ENCODE measurements around the gene FXR2. TPM values are rescaled to one million over a fixed set of nuclear protein-coding genes. Genes with fewer than 3 reads are reported as not detected.
"Not testable (repeated sequence)": the region's sequence is repeated elsewhere in the genome, so short reads cannot be mapped to it uniquely, and the experiment has no call there.

FXR2 gene
- total RNA-seq, 1 experiment from 2014 or later = 20.3 TPM

DNA sequence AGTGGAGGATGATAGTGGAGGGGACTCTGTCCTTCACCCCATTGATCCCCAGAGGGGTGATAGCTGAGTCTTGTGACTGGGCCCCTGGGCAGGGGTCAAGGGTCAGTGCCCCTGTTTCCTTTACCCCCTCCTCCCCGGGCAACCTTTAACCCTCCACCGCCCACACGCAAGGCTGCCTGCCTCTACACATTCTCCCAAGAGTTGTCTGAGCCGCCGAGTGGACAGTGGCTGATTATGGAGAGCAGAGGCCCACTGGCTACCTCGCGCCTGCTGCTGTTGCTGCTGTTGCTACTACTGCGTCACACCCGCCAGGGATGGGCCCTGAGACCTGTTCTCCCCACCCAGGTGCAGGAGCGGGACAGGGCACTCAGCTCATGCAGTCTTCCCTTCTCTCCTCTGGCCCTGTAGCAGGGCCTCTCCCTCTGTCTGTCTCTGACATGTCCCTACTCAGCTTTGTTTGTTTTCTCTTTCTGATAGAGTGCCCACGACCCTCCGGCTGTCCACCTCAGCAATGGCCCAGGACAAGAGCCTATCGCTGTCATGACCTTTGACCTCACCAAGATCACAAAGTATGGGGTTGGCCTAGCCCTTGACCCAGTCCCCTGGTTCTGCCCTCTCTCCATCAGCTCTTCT is 15.4 kb upstream of the FXR2 start, which contains the start of gene SHBG:
SHBG (plus strand) TSS at position 197 of the 633 bp plus-strand sequence; CDS start at position 235, 38 bp downstream.
- no peak for DNase-seq (ENCODE audit: low read depth)

DNA sequence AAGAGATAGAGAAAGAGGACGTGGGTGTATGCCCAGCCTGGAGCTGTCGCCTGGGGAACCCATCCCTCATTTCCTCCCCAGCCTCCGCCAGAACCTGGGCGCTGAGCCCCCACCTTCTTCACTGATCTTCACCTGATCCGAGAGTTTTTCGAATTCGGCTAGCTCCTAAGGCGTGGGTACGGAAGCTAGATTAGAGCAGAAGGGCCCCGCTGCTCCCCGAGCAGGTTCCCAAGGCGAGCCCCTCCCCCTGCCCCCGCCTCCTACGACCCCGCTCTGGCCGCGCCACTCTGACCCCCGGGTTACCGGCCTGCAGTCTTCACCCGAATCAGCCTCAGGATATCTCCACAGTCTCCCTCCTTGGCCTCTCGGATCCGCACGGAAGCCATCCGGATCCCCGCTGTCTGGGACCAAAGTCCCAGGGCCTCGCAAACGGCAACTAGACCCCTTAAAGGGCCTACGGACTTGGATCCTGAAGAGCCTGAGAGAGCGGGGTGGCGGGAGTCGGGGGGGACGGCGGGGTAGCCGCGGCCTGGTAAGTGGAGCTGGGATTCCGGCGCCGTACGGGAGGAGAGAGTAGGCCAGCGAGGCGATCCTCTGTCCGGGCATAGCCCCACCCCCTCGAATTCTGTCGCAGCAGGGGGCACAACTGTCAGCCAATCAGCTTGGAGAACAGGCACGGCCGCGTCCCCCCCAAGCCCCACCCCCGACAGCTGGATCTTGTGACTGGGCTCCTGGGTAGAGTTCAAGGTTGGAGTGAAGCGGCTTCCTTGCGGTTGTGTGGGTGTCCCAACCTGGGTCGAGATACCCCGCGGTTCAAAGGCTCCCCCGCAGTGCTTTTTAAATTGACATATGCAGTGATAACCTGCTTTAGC is 12.8 kb upstream of the FXR2 start, which contains the start of gene SAT2:
SAT2 (minus strand) TSS at position 572 of the 872 bp plus-strand sequence; CDS start at position 386, 186 bp downstream.
- peak; percentile 90 for DNase-seq (ENCODE audit: low read depth)

DNA sequence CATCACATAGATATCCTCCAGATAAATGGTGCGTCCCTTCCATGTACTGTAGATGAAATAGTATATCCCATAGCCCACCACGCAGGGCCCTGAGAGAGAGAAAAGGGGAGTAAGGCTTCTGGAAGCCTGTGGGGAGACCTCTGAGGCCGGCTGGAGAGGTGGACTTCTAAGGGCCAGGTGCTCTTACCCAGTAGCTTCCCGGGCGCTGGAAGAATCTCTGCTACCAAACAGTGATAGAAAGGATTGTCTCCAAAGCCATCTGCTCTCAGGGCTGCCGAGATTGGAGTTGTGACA is 12.2 kb upstream of the FXR2 start:
- no peak for DNase-seq (ENCODE audit: low read depth)

DNA sequence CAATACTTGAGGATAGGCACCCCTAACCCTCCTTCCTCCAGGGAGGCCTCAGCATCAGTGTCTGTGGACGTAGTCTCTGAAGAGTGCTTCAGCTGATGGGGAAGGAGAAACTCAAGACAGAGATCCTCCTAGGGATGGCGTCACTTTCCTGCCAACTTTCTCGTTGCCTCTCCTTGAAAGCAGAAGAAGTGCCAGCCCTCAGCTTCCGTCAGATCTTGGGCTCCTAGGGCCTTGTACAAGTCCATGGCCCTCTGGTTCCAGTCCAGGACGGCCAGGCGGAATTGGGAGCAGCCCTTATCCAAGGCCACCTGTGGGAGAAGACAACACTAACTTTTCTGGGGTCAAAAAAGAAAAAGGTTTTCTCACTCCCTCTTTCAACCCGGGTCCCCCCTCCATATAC is 11.6 kb upstream of the FXR2 start:
- DNase-seq (ENCODE audit: low read depth) = no peak

DNA sequence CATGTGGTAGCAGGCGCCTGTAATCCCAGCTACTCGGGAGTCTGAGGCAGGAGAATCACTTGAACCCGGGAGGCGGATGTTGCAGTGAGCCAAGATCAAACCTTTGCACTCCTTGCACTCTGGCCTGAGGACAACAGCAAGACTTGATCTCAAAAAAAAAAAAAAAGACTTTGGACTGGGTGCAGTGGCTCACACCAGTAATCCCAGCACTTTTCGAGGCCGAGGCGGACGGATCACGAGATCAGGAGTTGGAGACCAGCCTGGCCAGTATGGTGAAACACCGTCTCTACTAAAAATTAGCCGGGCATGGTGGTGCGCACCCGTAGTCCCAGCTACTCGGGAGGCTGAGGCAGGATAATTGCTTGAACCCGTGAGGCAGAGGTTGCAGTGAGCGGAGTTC is 11.1 kb upstream of the FXR2 start:
- not testable (repeated sequence) for DNase-seq (ENCODE audit: low read depth)

DNA sequence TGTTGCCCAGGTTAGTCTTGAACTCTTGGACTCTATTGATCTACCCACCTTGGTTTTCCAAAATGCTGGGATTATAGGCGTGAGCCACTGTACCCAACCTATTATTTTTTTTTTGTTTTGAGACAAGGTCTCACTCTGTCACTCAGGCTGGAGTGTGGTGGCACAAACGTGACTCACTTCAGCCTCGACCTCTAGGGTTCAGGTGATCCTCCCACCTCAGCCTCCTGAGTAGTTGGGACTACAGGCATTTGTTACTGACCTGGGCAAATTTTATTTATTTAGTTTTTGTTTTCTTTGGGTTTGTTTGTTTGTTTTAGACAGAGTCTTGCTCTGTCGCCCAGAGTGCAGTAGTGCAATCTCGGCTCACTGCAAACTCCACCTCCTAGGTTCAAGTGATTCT is 9.0 kb upstream of the FXR2 start:
- no peak for DNase-seq (ENCODE audit: low read depth)

DNA sequence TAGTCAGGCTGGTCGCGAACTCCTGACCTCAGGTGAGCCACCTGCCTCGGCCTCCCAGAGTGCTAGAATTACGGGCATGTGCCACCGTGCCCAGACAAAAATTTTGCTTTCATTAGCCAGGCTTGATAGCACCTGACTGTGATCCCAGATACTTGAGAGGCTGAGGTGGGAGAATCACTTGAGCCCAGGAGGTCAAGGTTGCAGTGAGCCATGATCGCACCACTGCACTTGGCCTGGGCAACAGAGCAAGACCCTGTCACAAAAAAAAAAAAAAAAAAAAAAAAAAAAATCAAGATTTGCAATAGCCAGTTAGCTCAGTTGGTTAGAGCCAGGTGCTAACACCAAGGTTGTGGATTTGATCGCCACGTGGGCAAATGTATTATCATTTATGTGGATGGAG is 6.1 kb upstream of the FXR2 start:
- DNase-seq (ENCODE audit: low read depth) = no peak

DNA sequence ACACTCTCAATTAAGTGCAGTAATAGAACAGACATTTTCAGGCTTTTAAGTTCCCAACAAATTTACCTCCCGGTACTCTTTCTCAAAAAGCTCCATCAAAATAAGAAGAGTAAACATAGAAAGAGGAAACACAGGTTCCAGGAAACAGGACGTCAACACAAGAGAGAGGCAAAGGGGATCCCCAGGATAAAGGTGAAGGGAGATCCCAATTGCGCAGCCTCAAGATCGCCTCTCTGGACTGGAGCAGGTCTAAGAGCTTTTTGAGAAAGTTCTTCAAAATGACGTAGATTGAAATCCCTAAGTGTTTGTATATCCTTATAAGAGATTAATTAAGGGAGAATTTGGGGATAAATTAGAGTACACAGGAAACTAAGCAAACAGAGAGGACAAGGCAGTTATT is 3.9 kb upstream of the FXR2 start:
- DNase-seq (ENCODE audit: low read depth) = no peak

DNA sequence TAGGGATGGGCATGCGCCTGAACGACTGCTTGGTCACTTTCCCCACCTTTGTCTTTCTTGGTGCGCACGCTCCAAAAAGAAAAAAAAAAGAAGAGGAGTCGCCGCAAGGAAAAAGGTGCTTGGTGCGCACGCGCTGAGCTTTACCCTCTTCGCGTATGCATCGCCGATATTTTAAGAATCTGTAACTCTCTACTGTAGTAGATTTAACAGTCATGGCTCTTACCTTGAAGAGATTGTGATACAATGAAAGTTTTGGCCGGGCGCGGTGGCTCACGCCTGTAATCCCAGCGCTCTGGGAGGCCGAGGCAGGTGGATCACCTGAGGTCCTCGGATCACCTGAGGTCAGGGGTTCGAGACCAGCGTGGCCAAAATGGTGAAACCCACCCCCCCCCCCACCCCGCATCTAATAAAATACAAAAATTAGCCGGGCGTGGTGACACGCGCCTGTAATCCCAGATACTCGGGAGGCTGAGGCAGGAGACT is 609 bp upstream of the FXR2 start:
- no peak for DNase-seq (ENCODE audit: low read depth)

DNA sequence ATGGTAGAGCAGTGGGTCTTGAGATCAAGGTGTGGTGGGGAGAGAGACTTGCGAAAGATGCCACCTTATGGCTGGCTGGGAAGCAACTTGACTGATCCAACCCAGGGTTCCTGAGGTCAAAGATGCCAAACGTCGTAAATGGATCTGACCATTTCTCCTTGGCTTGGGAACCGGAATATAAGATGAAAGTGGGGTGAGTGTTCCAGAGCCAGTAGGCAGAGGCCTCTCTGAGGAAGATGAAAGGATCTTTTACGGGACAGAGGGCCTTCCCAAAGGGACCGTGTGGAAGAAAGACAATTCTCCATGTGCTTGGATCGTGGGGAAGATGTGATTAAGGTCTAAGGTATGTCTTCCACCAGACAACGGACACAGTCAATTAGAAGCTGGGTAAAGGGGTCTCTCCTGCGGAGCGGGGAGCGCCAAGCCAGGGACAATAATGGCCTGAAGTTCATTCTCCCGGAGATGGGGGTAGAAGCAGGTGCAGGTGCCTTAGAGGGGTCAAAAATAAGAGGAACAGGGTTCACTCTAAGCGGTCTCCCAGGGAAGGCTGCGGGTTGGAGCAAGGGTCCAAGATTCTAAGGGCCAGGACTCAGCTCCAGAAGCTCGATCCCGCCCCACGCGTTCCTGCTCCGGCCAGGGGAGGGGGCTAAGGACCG is 800 bp downstream of the FXR2 start:
- peak; percentile 53 for DNase-seq (ENCODE audit: low read depth)

DNA sequence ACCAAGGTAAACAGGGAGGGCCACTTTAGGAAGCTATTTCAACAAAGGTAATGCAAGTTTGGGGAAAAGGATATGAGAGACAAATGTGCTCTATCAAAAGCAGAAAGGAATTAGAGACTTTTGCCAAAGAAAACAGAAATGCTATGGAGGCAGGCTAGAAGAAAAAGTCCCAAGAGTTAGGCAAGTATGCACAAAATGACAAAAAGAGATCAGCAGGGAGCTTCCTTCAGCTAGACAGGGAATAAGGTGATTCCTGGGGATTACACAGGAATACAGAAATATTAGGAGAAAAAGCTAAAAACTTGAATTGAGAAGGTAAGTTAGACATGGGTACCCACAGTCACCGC is 2.4 kb downstream of the FXR2 start:
- DNase-seq (ENCODE audit: low read depth) = no peak

DNA sequence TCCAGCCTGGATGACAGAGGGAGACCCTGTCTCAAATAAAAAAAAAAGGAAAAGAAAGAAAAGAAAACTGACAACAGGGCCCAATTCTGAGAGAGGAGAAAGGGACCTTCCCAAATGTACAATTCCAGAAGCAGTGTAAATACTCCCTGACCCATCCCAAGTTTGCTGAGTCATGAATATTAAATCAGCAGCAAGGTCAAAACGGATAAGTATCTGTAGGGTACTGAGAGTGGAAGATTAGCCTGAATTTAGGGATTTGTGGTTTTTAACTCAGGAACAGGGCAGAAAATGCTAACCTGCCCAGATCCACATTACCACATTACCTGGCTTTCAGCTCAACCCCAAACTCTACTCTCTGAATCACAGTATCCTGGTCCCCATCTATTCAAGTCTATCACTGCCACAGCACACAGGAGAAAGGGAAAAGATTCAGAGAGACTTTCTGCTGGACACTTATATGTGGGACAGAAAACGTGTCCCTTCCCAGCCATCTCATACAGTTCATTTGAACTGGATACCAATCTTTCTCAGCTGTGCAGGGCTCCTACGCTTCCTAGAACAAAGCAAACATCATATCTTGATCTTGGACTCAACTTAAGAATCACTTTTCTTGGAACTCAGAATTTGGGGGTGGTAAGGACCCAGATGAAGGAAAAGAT is 2.9 kb downstream of the FXR2 start:
- DNase-seq (ENCODE audit: low read depth) = no peak

DNA sequence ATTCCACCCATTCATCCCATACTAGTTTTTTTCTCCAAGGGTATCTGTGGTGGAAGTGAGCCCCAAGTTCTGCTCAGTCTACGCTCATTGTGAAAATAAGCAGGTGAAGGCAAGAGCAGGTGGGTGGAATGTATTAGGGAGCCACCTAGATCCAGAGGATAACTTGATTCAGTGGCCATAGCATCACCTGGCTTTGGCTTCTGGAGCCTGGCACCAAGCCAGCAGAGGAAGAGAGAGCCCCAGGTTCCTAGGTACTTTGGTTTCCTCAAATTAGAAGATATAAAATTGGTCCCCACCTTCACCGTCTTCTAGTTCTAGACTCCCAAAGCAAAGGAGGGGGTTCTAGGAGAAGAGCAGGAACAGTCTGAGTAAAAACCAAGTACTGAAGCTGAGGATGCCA is 4.1 kb downstream of the FXR2 start:
- no peak for DNase-seq (ENCODE audit: low read depth)

DNA sequence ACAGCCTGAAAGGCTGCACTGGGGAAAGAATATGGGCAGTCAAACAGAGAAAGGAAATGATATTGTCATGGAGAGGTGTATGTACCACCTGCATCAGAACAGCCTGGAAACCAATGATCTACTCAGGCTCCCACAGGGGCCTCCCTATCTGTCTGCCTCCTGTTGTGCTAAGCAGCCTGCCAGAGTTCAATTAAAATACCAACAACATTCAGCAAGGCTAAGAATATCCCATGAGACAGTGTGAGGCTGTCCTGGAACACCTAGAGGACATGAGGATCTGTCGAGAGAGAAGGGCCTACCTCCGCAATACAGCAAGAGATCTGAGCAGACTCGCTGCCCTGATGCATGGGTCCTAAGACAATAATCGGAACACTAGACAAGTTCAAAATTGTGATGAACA is 8.4 kb downstream of the FXR2 start:
- no peak for DNase-seq (ENCODE audit: low read depth)

DNA sequence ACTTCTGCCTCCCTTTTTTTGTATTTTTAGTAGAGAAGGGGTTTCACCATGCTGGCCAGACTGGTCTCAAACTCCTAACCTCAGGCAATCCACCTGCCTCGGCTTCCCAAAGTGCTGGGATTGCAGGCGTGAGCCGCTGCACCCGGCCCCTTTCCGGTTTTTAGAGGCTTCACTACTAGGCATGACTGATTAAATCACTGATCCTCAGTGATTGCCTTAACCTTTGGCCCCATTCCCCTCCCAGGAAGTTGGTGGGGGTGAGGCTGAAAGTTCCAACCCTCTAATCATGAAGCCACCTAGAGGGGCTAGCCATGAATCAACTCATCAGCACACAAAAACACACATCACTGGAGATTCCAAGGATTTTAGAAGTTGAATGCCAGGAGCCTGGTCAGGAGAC is 17.1 kb downstream of the FXR2 start:
- not testable (repeated sequence) for DNase-seq (ENCODE audit: low read depth)

DNA sequence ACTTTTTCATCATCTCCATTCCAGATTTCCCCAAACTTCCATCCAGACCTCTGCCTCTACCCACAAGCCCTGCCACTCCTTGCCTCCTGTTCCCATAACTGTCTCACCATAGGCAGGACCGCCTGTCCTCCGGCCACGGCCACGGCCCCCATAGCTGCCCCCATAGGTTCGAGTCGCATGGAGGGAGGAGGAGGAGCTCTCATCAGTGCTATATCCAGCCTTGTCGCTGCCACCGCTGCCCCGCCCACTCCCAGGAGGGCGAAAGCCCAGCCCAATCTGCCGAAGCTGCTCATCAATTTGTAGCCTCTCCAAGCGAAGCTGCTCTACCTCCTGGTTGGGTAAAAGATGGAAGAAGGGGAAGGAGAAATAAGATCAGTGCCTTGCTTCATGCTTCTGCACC is 21.4 kb downstream of the FXR2 start:
- DNase-seq (ENCODE audit: low read depth) = no peak

DNA sequence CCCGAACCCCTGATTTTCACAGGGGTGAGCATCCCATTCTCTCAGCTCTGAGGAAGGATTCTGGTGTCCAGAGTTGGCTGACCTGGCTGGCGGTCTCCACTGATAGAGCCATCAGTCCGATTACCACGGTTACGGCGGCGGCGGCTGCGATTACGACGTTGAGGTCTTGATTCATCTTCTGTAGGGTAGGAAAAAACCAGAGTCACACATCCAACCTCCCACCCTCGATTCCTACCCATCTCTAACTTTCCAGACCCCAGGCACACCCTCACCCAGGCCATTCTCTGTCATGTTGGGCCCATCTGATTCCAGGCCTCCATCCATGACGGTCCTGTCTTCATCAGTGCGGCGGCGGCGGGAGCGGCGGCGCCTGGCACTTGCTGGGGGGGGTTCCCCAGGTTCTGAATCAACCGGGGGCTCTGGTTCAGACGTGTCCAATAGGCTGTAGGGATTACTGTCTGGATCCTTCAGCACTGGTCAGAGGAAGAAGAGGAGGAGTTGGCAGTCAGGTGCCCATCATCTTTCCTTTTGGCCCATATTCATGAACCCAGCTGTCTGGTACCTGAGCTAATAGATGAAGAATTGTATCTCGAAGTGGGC is 22.2 kb downstream of the FXR2 start:
- DNase-seq (ENCODE audit: low read depth) = no peak

DNA sequence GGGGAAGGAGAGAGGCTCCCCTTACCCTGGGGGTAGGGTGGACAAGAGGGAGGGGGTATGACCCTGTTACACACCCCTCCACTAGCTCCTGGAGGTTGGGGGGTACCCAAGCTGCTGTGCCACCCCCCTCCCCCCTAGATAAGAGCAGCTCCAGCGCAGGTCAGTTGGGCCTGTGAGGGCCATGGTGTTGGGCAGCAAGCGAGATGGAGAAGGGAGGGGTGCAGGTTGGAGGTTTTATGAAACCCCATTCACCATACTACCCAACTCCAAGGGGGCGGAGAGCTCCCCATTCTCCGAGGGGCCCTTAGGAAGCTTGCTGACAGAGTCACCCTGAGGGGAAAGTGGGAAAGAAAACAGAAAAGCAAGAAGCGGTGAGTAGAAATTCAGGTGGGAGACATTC is 23.1 kb downstream of the FXR2 start:
- DNase-seq (ENCODE audit: low read depth) = no peak

DNA sequence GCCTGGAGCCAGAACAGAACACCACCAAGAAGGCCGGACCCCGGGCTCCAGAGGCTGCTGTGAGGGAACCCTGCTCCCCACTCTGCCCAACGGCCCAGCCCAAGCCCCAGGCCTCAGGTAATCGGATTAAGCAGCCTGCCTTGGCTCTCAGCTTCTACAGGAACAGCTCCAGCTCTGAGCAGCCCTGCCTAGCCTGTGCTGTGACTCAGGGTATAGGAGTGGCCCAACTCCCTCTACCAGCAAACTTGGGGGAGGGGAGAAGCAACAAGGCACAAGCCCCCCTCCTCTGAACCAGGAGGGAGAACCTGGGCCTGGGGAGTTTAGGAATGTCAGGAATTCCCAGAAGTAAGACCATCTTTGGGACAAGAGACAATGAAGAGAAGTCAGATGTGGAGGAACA is 24.0 kb downstream of the FXR2 start:
- peak; percentile 57 for DNase-seq (ENCODE audit: low read depth)

DNA sequence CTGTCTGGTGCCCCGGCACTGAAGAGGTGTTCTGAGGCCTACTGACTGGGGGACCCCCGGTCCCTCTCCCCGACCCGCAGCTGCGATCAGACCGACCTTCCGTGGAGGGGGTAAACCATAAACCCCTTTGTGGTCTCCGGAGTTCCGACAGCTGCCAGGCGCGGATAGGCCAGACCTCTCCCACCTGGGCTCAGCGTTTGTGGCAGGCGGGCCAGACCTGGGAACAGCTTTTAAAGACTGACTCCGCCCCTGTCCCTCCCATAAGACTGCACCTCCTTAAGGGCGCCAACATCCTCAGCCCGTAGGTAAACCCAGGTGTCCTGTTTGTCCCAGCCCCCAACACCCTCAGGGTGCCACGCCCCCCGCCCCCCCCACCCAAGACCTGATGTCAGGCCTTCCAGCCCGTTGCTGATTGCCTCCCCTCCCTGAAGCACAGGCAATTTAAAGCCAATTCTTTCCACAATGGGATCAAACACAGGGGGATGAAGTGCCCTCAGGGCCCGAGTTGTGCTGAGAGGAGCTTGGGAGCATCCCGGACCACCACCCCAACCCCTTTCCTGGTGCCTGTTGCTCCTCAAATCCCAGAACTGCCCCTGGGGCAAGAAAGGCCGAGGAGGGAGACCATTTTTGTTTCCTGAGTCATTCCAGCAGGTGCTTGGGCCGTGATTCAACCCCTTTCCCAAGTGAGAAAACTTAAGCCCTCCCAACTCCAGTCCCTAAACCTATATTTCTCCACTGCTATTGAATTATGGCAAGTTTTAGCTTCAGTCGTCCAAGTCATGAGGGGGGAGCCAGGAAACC is 24.6 kb downstream of the FXR2 start, which contains the start of gene SOX15:
SOX15 (minus strand) TSS at position 204 of the 801 bp plus-strand sequence. CDS start 418 bp downstream, outside the sequence.
- peak; percentile 78 for DNase-seq (ENCODE audit: low read depth)
